ENCODE data around the gene CRIP1.

DNA sequence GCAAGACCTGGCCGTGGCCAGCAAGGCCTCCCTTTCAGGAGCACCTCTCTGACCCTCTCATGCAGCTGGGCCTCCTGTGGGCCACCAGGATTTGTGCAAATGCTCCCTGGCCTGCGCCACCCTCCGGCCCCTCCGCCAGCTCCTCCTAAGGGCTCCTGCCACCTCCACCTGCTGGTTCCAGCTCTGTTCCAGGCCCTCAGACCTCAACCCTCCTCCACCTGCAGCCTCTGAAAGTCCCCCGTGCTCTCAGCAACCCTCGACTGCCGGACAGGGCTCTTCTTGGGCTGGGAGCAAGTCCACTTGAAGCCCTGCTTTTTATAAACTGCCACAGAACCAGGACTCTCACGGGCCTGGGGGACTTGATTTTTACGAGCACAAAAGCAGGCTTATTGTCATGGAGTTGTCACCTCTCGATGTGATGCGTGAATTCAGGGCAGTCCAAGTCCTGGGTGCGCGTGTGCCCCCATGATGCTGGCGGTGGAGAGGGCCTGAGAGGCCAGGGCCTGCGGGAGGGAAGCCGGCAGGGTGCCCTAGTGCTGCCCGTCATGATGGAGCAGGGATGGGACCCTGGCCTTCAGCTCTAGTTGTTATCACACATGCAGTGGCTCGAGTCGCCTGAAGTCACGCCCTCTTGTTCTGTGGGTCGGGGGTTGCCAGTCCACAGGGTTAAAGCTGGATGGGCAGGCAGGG is 13.5 kb downstream of the CRIP1 start:
- TF ChIP-seq, protein P1, sequence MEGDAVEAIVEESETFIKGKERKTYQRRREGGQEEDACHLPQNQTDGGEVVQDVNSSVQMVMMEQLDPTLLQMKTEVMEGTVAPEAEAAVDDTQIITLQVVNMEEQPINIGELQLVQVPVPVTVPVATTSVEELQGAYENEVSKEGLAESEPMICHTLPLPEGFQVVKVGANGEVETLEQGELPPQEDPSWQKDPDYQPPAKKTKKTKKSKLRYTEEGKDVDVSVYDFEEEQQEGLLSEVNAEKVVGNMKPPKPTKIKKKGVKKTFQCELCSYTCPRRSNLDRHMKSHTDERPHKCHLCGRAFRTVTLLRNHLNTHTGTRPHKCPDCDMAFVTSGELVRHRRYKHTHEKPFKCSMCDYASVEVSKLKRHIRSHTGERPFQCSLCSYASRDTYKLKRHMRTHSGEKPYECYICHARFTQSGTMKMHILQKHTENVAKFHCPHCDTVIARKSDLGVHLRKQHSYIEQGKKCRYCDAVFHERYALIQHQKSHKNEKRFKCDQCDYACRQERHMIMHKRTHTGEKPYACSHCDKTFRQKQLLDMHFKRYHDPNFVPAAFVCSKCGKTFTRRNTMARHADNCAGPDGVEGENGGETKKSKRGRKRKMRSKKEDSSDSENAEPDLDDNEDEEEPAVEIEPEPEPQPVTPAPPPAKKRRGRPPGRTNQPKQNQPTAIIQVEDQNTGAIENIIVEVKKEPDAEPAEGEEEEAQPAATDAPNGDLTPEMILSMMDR (IDR thresholded peaks at IDR 0.05; ENCODE audit: insufficient read depth, low read length, poor library complexity, severe bottlenecking), result no peak
- no peak for TF ChIP-seq EZH2phosphoT487 (conservative IDR thresholded peaks at IDR 0.05; ENCODE audit: low read length)

Measured in SU-DHL-6 (cell line).